Suprapubic skin (tissue), 4 donors: ENCODE measurements around the gene ZFR2. TPM values are rescaled to one million over a fixed set of nuclear protein-coding genes. Genes with fewer than 3 reads are reported as not detected.

Experiments
- total RNA-seq, 4 donors: library from RNA; depleted of rRNA; stranded (reverse); fragments of >200 nt; gene quantifications; one replicate each; pipeline ENCODE4 v1.1.0, GENCODE V29; 2016

Gene ZFR2
- total RNA-seq, 4 donors from 2014 or later, result 2.5 to 4.8 TPM; not detected in 2

Other genes with a start within 250 kb of the ZFR2 start
- gene CACTIN, start 242.2 kb downstream of the ZFR2 start, total RNA-seq, result 10 to 100 TPM; 22.6 to 29.9 (median 27.9) TPM
- 10 to 100 TPM; 16.5 to 25.7 (median 20.8) TPM for gene PIP5K1C, start 168.6 kb downstream of the ZFR2 start, total RNA-seq
- 10 to 100 TPM; 11.4 to 28.1 (median 20.1) TPM for gene TJP3, start 160.7 kb downstream of the ZFR2 start, total RNA-seq
- gene APBA3, start 107.3 kb downstream of the ZFR2 start, total RNA-seq, result 10 to 100 TPM; 19.8 to 55.0 (median 25.8) TPM
- gene MRPL54, start 106.4 kb downstream of the ZFR2 start, total RNA-seq, result 10 to 100 TPM; 41.5 to 92.6 (median 63.7) TPM
- gene RAX2, start 96.8 kb downstream of the ZFR2 start, total RNA-seq, result not detected
- 1 to 10 TPM in 3 of 4 donors, under 1 TPM in 1; 0.57 to 5.4 (median 2.0) TPM for gene MATK, start 82.7 kb downstream of the ZFR2 start, total RNA-seq
- not detected for gene ATCAY, start 11.6 kb upstream of the ZFR2 start, total RNA-seq
- gene NMRK2, start 64.0 kb upstream of the ZFR2 start, total RNA-seq, result not detected
- 10 to 100 TPM; 56.5 to 71.8 (median 61.7) TPM for gene DAPK3, start 102.1 kb upstream of the ZFR2 start, total RNA-seq
- 1,000 to 10,000 TPM; 1,423 to 2,137 (median 2,023) TPM for gene EEF2, start 116.4 kb upstream of the ZFR2 start, total RNA-seq
- 10 to 100 TPM; 17.1 to 28.7 (median 22.6) TPM for gene PIAS4, start 138.7 kb upstream of the ZFR2 start, total RNA-seq
- 10 to 100 TPM; 60.3 to 94.2 (median 77.4) TPM for gene ZBTB7A, start 197.9 kb upstream of the ZFR2 start, total RNA-seq